SK-N-SH (cell line): ENCODE results near the gene ARFRP1. TPM values are rescaled to one million over a fixed set of nuclear protein-coding genes. Genes with fewer than 3 reads are reported as not detected.

Experiments used
- CTCF ChIA-PET: fragments of 300-600, 350-600 bp; formaldehyde crosslinking; extraction: SDS; loops from one replicate; lab custom pipeline; 2021; lab: Yijun Ruan, JAX
- POLR2A ChIA-PET: fragments of 350-600 bp; sonication (Branson Sonifier 250); formaldehyde crosslinking; extraction: SDS; loops from one replicate; lab custom pipeline; 2020; ENCODE audit warnings: antibody characterized with exemption, inconsistent platforms; lab: Yijun Ruan, JAX
- DNase-seq: peaks from one replicate; pipeline ENCODE4 v3.0.0; 2012
- H2AFZ ChIP-seq: fragments of 200-600 bp; sonication (generic); 2 replicates; pipeline ENCODE4 v1.8.1; 2016; ENCODE audit warnings: antibody characterized with exemption, mild to moderate bottlenecking, low read depth
- H3F3A ChIP-seq: fragments of 200-600 bp; sonication (generic); replicated peaks from 2 replicates; pipeline ENCODE3; 2016; ENCODE audit warnings: antibody characterized with exemption, mild to moderate bottlenecking; ENCODE audit not compliant: insufficient read depth
- H3K27ac ChIP-seq, 2 experiments: fragments of 200-500 bp in 1 of 2; fragments of 200-600 bp in 1 of 2; sonication (Bioruptor generic) in 1 of 2; sonication (generic), shearing (Covaris generic) in 1 of 2; 2 replicates each; pipeline versions ENCODE4 v1.5.1 to v1.6.1; 2014 to 2016; ENCODE audit warnings: low read depth in 2 of 2, inconsistent platforms in 1 of 2, low read length in 1 of 2, mild to moderate bottlenecking in 1 of 2, mixed read lengths in 1 of 2
- H3K27me3 ChIP-seq: fragments of 200-600 bp; sonication (generic), shearing (Covaris generic); 2 replicates; pipeline ENCODE4 v1.6.1; 2016; ENCODE audit warnings: mixed run types; ENCODE audit not compliant: insufficient read depth
- H3K36me3 ChIP-seq, 2 experiments: fragments of 200-500 bp in 1 of 2; fragments of 200-600 bp in 1 of 2; sonication (Bioruptor generic) in 1 of 2; sonication (generic) in 1 of 2; replicated peaks in 1 of 2; 2 replicates each; pipeline versions ENCODE3 to v1.5.1; 2014 to 2016; ENCODE audit warnings: low read length in 1 of 2, mild to moderate bottlenecking in 1 of 2; ENCODE audit not compliant: insufficient read depth in 2 of 2, control insufficient read depth in 1 of 2
- H3K4me1 ChIP-seq, 2 experiments: fragments of 200-500 bp in 1 of 2; fragments of 200-600 bp in 1 of 2; sonication (Bioruptor generic) in 1 of 2; sonication (generic), shearing (Covaris generic) in 1 of 2; 2 replicates each; pipeline versions ENCODE4 v1.5.1 to v1.6.1; 2014 to 2016; ENCODE audit warnings: low read depth in 1 of 2, low read length in 1 of 2, mixed run types in 1 of 2; ENCODE audit not compliant: insufficient read depth in 2 of 2, control insufficient read depth in 1 of 2
- H3K4me2 ChIP-seq: fragments of 200-600 bp; sonication (generic), shearing (Covaris generic); 2 replicates; pipeline ENCODE4 v1.6.1; 2017; ENCODE audit warnings: mixed run types
- H3K4me3 ChIP-seq, 2 experiments: fragments of 200-500 bp in 1 of 2; fragments of 200-600 bp in 1 of 2; sonication (Bioruptor generic) in 1 of 2; sonication (generic), shearing (Covaris generic) in 1 of 2; 2 replicates each; pipeline versions ENCODE4 v1.5.1 to v1.8.1; 2014 to 2016; ENCODE audit warnings: low read depth in 2 of 2, inconsistent platforms in 1 of 2, low read length in 1 of 2, mild to moderate bottlenecking in 1 of 2, mixed read lengths in 1 of 2, moderate library complexity in 1 of 2
- H3K79me2 ChIP-seq: fragments of 200-600 bp; sonication (generic); 2 replicates; pipeline ENCODE4 v1.8.1; 2017; ENCODE audit warnings: mild to moderate bottlenecking; ENCODE audit not compliant: insufficient read depth
- H3K9ac ChIP-seq: fragments of 200-600 bp; sonication (generic); 2 replicates; pipeline ENCODE4 v1.6.1; 2017; ENCODE audit warnings: mixed run types
- H3K9me2 ChIP-seq: fragments of 200-600 bp; sonication (generic); 2 replicates; pipeline ENCODE4 v1.6.1; 2017; ENCODE audit warnings: mixed run types
- H3K9me3 ChIP-seq: fragments of 200-600 bp; sonication (generic); 2 replicates; pipeline ENCODE4 v1.6.1; 2017; ENCODE audit warnings: mixed run types, mild to moderate bottlenecking, moderate library complexity
- H4K20me1 ChIP-seq: fragments of 200-600 bp; sonication (generic); 2 replicates; pipeline ENCODE4 v1.6.1; 2017; ENCODE audit warnings: mild to moderate bottlenecking, mixed run types; ENCODE audit not compliant: insufficient read depth
- CHD2 ChIP-seq: fragments of 150-350 bp; IDR thresholded peaks from 2 replicates; pipeline ENCODE4 v1.6.1; 2018; ENCODE audit warnings: low read length; ENCODE audit not compliant: partially characterized antibody
- CTCF ChIP-seq: fragments of 200-600 bp; sonication (generic); IDR thresholded peaks from 2 replicates; pipeline ENCODE4 v1.6.1; 2017; ENCODE audit warnings: antibody characterized with exemption, mild to moderate bottlenecking, moderate library complexity
- FOSL2 ChIP-seq: IDR thresholded peaks from 2 replicates; pipeline ENCODE4 v1.4.0; 2012; ENCODE audit warnings: low read depth, mild to moderate bottlenecking, moderate library complexity, borderline replicate concordance
- FOXM1 ChIP-seq: IDR thresholded peaks from 2 replicates; pipeline ENCODE4 v1.4.0; 2012; ENCODE audit warnings: low read depth, mild to moderate bottlenecking
- GATA2 ChIP-seq: sonication (generic); formaldehyde crosslinking; IDR thresholded peaks from 2 replicates; pipeline ENCODE4 v1.5.0; 2020; ENCODE audit warnings: mild to moderate bottlenecking, missing genetic modification reagents
- MEF2A ChIP-seq: IDR thresholded peaks from 2 replicates; pipeline ENCODE4 v1.4.0; 2012; ENCODE audit warnings: low read depth, borderline replicate concordance
- NFIC ChIP-seq: IDR thresholded peaks from 2 replicates; pipeline ENCODE4 v1.4.0; 2012; ENCODE audit warnings: borderline replicate concordance
- NRF1 ChIP-seq: IDR thresholded peaks from 2 replicates; pipeline ENCODE4 v1.6.1; 2012; ENCODE audit warnings: low read depth, mild to moderate bottlenecking, low read length
- POLR2AphosphoS5 ChIP-seq: IDR thresholded peaks from 2 replicates; pipeline ENCODE4 v1.6.1; 2012; ENCODE audit warnings: low read depth, low read length
- RCOR1 ChIP-seq: fragments of 150-350 bp; IDR thresholded peaks from 2 replicates; pipeline ENCODE4 v1.6.1; 2017; ENCODE audit warnings: antibody characterized with exemption, low read length
- REST ChIP-seq: IDR thresholded peaks from 2 replicates; pipeline ENCODE4 v1.6.1; 2012; ENCODE audit warnings: mild to moderate bottlenecking, low read depth, low read length, moderate library complexity
- RFX5 ChIP-seq: IDR thresholded peaks from 2 replicates; pipeline ENCODE4 v1.6.1; 2012; ENCODE audit warnings: mild to moderate bottlenecking, improper control_type of control experiment, low read length
- SIN3A ChIP-seq: IDR thresholded peaks from 2 replicates; pipeline ENCODE4 v1.6.1; 2012; ENCODE audit warnings: low read depth, mild to moderate bottlenecking, low read length, moderate library complexity, borderline replicate concordance
- SMC3 ChIP-seq: IDR thresholded peaks from 2 replicates; pipeline ENCODE4 v1.6.1; 2012; ENCODE audit warnings: low read depth, low read length, improper control_type of control experiment
- TCF12 ChIP-seq: IDR thresholded peaks from 2 replicates; pipeline ENCODE4 v1.4.0; 2012
- USF1 ChIP-seq: IDR thresholded peaks from 2 replicates; pipeline ENCODE4 v1.4.0; 2012; ENCODE audit warnings: low read depth, borderline replicate concordance
- WGBS: methylation state at CpG from one replicate; pipeline ENCODE4 v1.1.6; 2017; ENCODE audit warnings: low lambda C conversion rate; 5-methylcytosine and 5-hydroxymethylcytosine counted together
- polyA plus RNA-seq, 3 experiments: library from polyadenylated mRNA; depleted of rRNA; stranded (reverse); fragments of >200 nt; gene quantifications; 2 replicates each; pipeline ENCODE4 v1.2.3, GENCODE V29; 2012
- TF ChIP-seq, protein P1 (sequence below): IDR thresholded peaks from 2 replicates; pipeline ENCODE4 v1.4.0; 2012; ENCODE audit warnings: low read depth

The ARFRP1 gene
- polyA plus RNA-seq, 1 of the 3 experiments (the other 2 are of a cell fraction) = 72.8 TPM

DNA sequence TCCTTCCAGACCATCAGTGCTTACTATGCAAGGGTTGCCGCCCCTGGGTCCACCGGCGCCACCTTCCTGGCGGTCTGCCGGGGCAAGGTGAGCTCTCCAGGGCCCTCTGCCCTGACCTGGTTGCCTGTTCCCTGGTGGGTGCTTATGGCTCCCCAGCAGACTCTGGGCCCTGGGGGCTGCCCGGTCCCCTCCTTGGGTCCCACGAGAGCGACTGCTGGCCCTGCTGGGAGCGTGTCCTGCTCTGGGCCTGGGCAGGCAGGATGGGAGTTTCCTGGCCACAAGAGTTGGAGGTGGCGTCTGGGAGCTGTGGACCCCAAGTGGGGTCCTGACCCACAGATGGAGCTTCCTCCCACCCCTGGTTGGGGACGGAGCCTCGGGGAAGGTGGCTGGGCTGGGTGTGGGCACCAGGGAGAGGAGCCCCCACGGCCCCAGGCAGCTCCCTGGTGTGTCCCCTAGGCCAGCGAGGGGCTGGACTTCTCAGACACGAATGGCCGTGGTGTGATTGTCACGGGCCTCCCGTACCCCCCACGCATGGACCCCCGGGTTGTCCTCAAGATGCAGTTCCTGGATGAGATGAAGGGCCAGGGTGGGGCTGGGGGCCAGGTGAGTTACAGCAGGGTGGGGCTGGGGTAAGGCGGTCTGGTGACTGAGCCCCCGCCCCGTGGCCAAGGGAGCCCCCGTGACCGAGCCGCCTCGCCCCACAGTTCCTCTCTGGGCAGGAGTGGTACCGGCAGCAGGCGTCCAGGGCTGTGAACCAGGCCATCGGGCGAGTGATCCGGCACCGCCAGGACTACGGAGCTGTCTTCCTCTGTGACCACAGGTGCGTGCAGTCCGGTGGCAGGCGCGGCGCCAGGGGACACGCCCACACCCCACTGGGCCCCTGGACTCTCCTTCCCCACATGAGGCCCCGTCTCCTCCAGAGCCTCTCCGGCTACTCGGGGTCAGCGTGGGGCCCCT is 18.5 kb downstream of the ARFRP1 start:
- Histone ChIP-seq H3K36me3 (peaks cover 0 to under 1% of the 10 kb centered on the region in 2 experiments), H3K27me3 (no peaks in the 10 kb centered on the region), H3F3A (no peaks in the 10 kb centered on the region), H3K27ac (no peak overlapping the region), H3K4me1 (no peaks in the 10 kb centered on the region), H3K9me2 (no peaks in the 10 kb centered on the region), H2AFZ (no peak overlapping the region), H3K4me3 (no peak overlapping the region), H3K79me2 (no peaks in the 10 kb centered on the region), H3K9ac (no peak overlapping the region), H4K20me1 (no peaks in the 10 kb centered on the region), H3K9me3 (no peaks in the 10 kb centered on the region), H3K4me2 (no peak overlapping the region)
- TF ChIP-seq SMC3 (no peak), SIN3A (no peak), GATA2 (CRISPR knock-in tag) (no peak), RCOR1 (no peak), NRF1 (no peak), NFIC (no peak), TCF12 (no peak), MEF2A (no peak), RFX5 (no peak), REST (no peak), FOSL2 (no peak)
- no peak for DNase-seq
- ChIA-PET CTCF (no interaction called here), POLR2A (no interaction called here)
- WGBS = 84% methylated on average over 7 of the region's 44 CpGs

DNA sequence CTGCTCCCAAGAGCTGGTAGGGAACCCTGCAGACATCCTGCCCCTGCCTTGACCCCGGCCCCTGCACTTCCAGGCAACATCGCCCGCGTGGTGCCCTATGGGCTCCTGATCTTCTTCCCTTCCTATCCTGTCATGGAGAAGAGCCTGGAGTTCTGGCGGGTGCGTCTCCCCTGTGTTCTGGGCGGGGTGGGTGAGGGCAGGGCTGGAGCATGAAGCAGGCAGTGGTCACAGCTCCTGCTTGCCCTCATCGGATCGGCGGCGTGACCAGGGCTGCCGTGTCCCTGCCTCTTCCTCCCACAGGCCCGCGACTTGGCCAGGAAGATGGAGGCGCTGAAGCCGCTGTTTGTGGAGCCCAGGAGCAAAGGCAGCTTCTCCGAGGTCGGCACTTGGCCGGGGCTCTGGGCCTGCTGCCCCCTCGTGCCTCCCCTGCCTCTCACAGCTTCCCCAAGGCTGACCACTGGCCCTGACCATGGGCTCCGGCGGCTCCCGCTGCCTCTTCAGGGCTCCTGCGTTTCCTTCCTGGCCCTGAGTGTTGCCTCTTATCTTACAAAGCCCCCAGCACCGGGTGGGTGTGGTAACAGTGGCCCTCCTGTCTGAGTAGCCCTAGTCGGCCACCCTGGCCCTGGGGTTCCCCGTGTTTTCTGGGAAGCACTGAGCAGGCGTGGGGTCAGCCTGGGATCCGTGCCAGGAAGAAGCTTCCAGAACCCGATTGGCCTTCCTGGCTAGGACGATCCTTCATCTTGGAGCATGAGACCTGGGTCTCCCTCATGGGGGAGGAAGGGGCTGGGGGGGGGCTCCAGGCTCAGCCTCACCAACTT is 19.3 kb downstream of the ARFRP1 start:
- Histone ChIP-seq H3K9me2 (no peaks in the 10 kb centered on the region), H3K9me3 (no peaks in the 10 kb centered on the region), H3K9ac (no peak overlapping the region), H3K36me3 (no peaks in the 10 kb centered on the region), H3K79me2 (no peaks in the 10 kb centered on the region), H3K4me2 (no peak overlapping the region), H2AFZ (no peak overlapping the region)
- CTCF ChIA-PET = no interaction called here
- POLR2A ChIA-PET = interaction anchor here (0.9 kb wide), 1 partner anchor 14 kb away, joined by 3 read pairs; no protein-coding TSS in a partner anchor
- TF ChIP-seq CTCF (no peak), CHD2 (no peak), POLR2AphosphoS5 (no peak), GATA2 (CRISPR knock-in tag) (no peak), FOXM1 (no peak), SMC3 (no peak), USF1 (no peak), NFIC (no peak)
- TF ChIP-seq, protein P1, sequence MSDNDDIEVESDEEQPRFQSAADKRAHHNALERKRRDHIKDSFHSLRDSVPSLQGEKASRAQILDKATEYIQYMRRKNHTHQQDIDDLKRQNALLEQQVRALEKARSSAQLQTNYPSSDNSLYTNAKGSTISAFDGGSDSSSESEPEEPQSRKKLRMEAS = no peak
- TF ChIP-seq, all 33 proteins: peak for 0
- WGBS = 91% methylated on average over 14 of the region's 31 CpGs
- Histone ChIP-seq H3K27me3 (no peaks in the 10 kb centered on the region), H4K20me1 (no peaks in the 10 kb centered on the region), H3F3A (no peaks in the 10 kb centered on the region), H3K4me1 (no peaks in the 10 kb centered on the region), H3K27ac (no peak overlapping the region), H3K4me3 (no peak overlapping the region)
- no peak for DNase-seq
